ENCODE measurements around the gene TNFRSF1A. TPM values are rescaled to one million over a fixed set of nuclear protein-coding genes. Genes with fewer than 3 reads are reported as not detected.
A peak's percentile ranks its signal among the peaks of the same experiment; 100 is the strongest.

Gene TNFRSF1A
- total and polyA plus RNA-seq, 2 of the 13 experiments (the other 11 are each of a cell fraction or from before 2014, with no cell fraction given), result 41.5 to 61.2 TPM

DNA sequence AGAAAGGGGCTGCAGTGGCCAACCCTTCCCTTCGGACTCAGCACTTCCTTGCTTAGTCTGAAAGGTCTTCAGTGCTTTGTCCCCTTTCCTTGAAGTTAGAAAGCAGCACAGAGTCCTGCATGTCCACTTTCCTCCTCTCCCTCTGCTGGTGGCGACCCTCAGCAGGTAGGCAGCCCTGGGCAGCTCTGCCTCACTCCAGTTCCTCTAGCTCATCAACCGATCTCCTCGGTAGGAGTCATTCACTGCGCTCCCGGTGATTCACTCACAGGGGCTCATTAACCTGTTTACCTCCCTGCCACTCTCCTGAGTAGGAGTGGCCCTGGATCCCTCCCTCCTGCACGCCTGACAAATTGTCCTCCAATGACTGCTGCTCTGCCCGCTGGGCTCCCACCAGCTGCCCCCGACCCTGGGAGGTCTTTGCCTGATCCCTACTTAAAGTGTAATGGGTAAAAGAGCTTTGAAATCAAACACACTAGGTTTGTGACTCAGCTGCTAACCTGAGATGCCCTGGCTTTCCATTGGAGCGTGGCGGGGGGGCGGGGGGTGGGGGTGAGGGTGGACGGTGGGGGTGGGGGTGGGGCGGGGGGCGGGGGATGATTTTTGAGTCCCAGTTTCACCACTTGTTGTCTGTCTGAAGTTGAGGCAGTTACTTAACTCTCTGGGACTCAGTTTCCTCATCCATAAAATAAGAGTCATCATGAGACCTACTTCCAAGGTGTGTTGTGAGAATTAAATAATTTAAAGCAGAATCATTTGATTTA lies 29.3 kb upstream of the TNFRSF1A start (continued):
- TF ChIP-seq ZNF564 (CRISPR knock-in tag; IDR thresholded peaks at IDR 0.05), result no peak
- peak; percentile 72; the same call in 1 of the 2 replicates for TF ChIP-seq TBX2 (CRISPR knock-in tag; IDR thresholded peaks at IDR 0.05; ENCODE audit: borderline replicate concordance)
- no peak for TF ChIP-seq ZNF569 (CRISPR knock-in tag; IDR thresholded peaks at IDR 0.05; ENCODE audit: borderline replicate concordance)
- no peak for TF ChIP-seq ZSCAN20 (CRISPR knock-in tag; IDR thresholded peaks at IDR 0.05; ENCODE audit: borderline replicate concordance)
- TF ChIP-seq MNT (IDR thresholded peaks at IDR 0.05), result peak; percentile 29; the same call in 1 of the 2 replicates
- no peak for TF ChIP-seq ZNF672 (CRISPR knock-in tag; IDR thresholded peaks at IDR 0.05)
- TF ChIP-seq SIX4 (CRISPR knock-in tag; IDR thresholded peaks at IDR 0.05), result no peak
- TF ChIP-seq ZNF687 (CRISPR knock-in tag; IDR thresholded peaks at IDR 0.05), result peak; percentile 67
- no peak for TF ChIP-seq ZZZ3 (CRISPR knock-in tag; IDR thresholded peaks at IDR 0.05; ENCODE audit: borderline replicate concordance)
- no peak for TF ChIP-seq ZIK1 (CRISPR knock-in tag; IDR thresholded peaks at IDR 0.05; ENCODE audit: borderline replicate concordance, low read depth)
- TF ChIP-seq ZNF318 (CRISPR knock-in tag; IDR thresholded peaks at IDR 0.05), result no peak
